Hippocampal formation (tissue), 2 donors: ENCODE data around the gene YIPF5.
A peak's percentile ranks its signal among the peaks of the same experiment; 100 is the strongest.

Experiments
- DNase-seq, 2 donors: peaks; one replicate each; lab custom pipeline; 2025; lab: John Stamatoyannopoulos, UW

The YIPF5 gene

GRCh38 chr5:144179226-144179625 is 8.8 kb upstream of the YIPF5 start:
- DNase-seq, result no peak

DNA sequence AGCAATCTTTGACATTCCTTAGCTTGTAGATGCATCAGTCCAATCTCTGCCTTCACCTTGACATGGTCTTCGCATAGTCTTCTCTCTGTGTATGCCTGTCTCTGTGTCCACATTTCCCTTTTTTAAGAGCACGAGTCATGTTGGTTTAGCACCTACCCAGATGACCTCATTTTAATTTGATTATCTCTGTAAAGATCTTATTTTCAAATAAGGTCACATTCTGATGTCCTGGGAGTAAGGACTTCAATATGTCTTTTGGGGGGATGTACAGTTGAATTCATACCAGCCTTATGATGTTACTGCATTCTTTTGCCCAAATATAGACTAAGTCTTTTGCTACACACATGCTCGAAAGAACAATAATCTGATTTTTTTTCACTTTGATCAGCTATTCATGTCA is 7.1 kb upstream of the YIPF5 start:
- DNase-seq, result no peak

- DNase-seq, result no peak
Observed at GRCh38 chr5:144173766-144174165, 3.3 kb upstream of the YIPF5 start.

DNA sequence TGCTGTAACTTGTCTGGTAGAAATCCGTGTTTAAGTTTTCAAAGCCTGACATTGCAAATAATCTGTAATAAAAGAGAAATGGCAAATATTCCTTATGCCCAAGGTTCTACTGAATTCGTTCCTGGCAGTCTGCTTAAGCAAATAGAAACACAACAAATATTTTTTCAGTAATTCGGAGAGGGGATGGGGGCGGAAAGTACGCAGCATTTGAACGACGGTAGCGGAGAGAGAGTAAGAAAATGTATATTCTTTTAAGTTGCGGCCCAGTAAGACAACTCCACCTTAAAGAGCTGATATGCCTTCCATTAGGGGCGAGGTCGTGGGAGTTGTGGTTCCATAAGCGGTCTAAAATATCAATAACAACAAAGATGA is 569 bp downstream of the YIPF5 start:
- no peak for DNase-seq

GRCh38 chr5:144167998-144168397 is 2.5 kb downstream of the YIPF5 start:
- DNase-seq, result no peak

- DNase-seq, result no peak
Observed at GRCh38 chr5:144166696-144167095, 3.8 kb downstream of the YIPF5 start.

DNA sequence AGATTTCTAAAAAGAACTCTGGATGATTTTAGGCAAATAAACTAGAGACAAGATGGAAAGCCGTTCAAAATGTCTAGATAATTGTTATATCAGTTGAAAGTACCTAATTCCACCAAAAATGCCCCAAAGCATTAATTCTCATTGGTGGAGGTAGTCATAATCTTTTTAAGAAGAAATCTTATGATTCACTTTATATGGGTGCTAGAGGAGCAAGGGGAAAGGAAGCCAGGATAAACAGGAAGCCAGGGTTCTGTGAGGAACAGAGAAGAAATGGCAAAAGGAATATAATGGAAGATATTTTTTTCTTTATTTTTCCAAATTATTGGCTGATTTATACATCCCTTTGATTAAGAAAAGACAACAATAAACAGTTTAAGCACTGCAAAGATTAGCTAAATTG is 7.8 kb downstream of the YIPF5 start:
- DNase-seq, result no peak

DNA sequence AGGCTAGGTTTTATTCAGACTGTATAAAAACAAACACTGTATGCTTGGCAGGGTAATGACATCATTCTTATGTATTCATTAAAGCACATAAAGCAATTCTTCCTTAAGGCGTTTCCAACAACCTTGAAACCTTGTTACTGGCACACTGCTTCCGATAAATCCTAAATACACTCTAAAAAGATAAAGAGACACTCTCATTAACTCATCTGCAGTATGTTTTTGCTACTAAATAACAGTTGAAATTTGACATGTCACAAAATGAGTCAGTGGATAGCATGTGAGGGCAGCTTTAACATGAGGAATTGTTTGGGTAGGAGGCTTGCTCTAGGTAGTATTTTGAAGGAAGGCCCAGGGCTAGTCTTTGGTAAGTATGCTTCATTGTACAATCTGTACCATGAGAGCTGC is 13.7 kb downstream of the YIPF5 start:
- no peak for DNase-seq

DNA sequence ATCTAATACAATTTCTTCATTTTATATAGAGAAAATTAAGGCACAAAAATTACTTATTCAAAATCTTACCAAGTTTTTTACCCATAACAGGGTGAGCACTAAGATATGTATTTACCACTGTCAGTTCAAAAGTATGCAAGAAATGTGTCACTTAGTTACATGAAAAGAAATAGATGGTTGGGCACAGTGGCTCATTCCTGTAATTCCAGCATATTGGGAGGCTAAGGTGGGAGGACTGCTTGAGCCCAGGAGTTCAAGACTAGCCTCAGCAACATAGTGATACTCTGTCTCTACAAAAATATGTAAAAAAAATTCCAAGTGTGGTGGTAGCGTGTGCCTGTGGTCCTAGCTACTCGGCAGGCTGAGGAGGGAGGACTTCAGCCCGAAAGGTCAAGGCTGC is 19.4 kb downstream of the YIPF5 start:
- DNase-seq, result no peak

DNA sequence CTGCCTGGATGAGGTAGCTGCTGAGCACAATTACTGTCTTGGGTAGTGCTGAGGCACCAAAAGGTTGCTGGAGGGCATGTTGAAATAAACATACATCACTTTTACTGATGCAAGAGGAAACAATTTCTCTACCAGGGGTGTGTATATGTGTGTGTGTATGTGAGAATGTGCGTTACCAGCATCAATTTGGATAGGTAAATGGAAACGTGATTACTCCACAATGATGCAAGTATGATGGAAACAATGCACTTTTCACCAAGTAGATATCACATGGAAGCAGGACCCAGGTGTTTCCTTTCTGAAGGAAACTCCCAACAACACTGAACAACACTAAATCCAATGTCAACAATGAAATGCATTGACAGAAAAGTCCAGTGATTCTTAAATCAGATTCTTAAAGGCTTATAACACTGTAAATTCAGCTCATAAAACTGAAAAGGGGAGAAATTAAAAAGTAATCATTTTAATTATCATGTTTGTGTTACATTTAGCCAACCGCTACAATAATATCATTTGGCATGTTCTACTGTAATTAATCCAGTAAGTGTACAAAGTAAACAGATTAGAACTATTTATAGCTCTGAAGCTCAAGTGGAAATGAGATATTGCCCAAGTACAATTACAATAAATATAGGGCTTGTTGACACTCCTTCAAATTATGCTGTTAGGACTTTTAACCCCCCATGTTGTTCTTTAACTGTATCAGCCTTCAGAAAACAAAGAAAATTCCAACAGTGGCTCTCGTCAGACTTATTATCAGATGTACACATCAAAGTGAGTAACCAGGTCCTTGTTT is 25.3 kb downstream of the YIPF5 start:
- DNase-seq, result no peak

DNA sequence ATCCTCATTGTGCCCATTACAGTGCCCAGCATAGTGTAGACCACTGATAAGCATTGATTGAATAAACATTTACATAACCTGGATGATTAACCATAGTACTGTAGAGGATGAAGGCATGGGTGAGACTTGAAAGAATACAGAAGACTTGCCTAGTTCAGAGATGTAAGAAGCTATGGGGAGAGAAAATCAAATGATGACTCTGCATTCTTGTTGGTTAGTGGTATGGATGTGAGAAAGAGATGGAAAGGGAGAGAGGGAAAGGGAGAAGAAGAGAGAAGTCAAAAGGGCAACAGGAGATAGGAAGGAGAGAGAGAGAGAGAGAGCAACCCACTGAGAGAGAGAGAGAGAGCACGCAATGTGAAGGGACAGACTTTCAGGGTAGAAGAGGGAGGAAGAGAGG is 26.8 kb downstream of the YIPF5 start:
- DNase-seq, result no peak

- no peak for DNase-seq
Observed at GRCh38 chr5:144142824-144143162, 27.7 kb downstream of the YIPF5 start.

GRCh38 chr5:144142139-144142823 is 28.2 kb downstream of the YIPF5 start:
- DNase-seq, result peak in 1 of 2 donors; percentile 60

DNA sequence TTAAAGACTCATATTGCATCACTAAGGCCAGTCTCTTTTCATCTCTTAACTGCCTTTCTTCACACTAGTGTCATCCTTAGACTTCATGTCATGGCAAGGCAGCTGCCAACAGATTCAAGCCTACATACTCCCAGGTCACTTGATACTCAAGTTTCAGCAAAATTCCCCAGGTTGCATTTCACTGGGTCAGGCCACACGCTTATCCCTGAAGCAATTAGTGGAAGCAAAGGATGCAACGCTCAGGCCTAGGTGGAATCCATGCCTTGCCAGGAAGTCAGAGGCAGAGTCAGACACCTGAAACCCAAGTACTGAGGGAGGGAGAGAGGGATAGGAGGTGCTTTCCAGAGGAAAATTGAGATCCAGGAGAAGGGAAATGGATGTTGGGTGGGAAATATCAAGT is 28.9 kb downstream of the YIPF5 start:
- no peak for DNase-seq

DNA sequence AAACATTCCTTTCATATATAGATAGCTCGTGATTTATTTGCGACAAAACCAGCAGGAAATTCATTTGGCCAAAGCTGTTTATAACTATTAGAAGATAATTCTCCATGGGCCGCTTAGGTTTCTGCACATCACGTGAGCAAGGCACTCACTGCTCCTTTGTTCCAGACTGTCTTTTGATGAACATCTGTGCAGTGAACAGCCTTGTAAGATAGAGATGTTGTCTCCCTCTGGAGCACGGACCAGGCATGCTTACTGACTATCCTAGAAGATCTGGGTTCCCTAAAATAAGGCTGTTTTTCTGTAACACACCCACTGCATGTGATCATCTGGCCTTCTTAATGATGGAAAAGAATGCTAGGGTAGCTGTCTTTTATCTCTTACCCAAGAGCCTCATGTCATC is 30.9 kb downstream of the YIPF5 start:
- no peak for DNase-seq

- no peak for DNase-seq
Observed at GRCh38 chr5:144135113-144135762, 35.2 kb downstream of the YIPF5 start.

GRCh38 chr5:144134194-144134826 is 36.1 kb downstream of the YIPF5 start:
- DNase-seq, result no peak

DNA sequence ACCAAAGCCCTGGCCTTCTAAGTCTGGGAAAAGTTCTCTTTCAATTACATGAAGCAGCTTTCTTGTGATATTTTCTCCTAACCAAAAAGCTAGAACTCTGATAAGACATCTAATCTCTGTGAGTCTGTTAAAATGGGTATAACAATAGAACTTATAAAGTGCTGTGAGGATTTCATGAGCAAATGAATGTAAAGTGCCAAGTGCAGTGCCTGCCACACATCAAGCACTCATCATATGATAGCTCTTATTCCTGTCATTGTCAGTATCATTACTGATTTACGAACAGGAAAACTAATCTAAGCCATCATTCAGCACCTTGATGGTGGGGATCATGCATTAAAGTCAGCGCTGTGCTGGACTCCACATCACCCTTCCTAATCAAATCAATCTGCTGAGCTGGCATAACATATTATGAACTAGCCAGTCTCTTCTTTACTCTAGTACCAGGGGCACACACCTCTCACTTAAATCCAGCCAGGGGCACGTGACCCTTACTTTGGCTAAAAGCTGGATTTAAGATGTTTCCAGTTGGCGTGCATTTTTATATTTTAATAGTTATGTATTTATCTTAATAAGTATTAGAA is 37.3 kb downstream of the YIPF5 start:
- no peak for DNase-seq

GRCh38 chr5:144131261-144131660 is 39.2 kb downstream of the YIPF5 start:
- no peak for DNase-seq

DNA sequence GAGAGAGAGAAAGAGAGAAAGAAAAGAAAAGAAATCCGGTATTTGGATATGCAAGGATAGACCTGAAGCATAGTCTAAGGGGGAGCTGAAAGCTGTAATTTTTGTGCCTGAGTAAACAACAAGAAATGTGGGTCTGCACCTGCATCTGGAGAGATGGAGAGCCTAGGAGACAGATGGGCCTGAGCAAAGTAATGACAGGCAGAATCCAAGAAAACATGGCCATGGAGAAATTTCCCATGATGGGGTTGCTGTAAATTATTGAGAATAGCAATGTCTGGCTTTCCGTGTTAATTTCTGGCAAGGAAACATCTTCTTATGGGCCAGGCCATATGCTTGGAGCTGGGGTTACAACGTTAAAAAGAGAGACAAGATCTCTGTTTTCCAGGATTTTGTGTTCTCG is 40.2 kb downstream of the YIPF5 start:
- DNase-seq, result no peak

DNA sequence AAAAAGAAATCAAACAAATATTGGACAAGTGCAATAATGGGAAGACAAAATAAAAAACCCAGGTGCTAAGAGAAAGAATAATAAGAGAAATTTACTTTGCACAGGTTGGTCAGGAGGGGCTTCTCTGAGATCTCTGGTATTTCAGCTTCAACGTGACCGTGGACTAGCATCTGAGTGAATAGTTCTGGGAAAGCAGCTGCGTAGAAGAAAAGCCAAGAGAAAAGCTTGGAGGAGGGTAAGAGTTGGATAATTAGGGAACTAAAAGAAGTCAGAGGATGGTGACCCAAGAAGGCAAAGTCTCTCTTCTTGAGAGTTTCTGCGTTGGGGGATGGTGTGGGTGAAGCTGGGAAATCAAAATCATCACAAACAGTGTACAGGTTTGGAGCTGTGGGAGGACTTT is 41.6 kb downstream of the YIPF5 start:
- no peak for DNase-seq

DNA sequence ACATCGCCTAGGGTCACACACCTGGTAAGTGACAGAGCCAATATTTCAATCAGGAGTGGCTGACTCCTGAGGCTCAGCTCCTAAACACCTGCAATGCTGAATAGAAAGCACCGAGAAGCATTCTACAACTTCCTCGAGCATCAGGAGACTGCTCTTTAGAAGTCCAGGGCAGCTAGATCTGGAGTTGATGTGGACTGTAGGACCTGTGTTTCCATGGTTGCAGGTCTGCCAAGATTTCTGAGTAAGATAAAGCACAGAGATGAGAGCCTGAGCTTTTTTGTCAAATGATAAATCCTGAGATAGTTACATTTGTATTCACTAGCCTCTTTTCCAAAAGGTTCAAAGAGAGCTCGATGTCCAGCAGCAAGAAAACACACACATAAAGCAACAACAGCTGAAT is 43.8 kb downstream of the YIPF5 start:
- DNase-seq, result no peak
